DMS 273 treated with DMSO at 0.1 percent for 48 hours (cell line): ENCODE measurements around the gene OVCH2.
"Not testable (repeated sequence)": the region's sequence is repeated elsewhere in the genome, so short reads cannot be mapped to it uniquely, and the experiment has no call there.

Source experiments
- DNase-seq: peaks from one replicate; lab custom pipeline; 2025; lab: John Stamatoyannopoulos, UW

Gene OVCH2

GRCh38 chr11:7706377-7706776 is at the start of gene OVCH2:
OVCH2 (minus strand) TSS chr11:7706477; CDS start chr11:7706394, 83 bp downstream.
- DNase-seq, result no peak

GRCh38 chr11:7749456-7749855 is 43.2 kb upstream of the OVCH2 start:
- no peak for DNase-seq

GRCh38 chr11:7734767-7735166 is 28.5 kb upstream of the OVCH2 start:
- DNase-seq, result not testable (repeated sequence)

- no peak for DNase-seq
Observed at GRCh38 chr11:7714786-7715185, 8.5 kb upstream of the OVCH2 start.

DNA sequence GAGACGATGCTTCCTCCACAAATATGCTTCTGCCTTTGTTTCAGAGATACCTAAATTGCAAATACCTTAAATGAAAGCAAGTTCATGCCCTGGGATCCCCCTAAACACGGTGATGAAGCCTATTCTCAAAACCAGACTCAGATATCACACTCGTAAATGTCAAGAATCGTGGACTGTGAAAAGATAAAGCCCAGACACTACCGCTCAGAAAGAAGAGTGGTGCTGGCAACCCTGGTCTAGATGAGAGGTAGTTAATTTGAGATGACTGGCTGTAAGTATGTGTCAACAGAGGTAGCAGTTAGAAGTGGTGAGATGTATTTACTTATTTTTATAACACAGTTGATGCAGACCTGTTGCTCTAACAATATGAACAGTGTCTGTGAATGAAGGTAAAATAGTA is 2.5 kb downstream of the OVCH2 start:
- no peak for DNase-seq

GRCh38 chr11:7696424-7696823 is 9.9 kb downstream of the OVCH2 start:
- DNase-seq, result no peak

DNA sequence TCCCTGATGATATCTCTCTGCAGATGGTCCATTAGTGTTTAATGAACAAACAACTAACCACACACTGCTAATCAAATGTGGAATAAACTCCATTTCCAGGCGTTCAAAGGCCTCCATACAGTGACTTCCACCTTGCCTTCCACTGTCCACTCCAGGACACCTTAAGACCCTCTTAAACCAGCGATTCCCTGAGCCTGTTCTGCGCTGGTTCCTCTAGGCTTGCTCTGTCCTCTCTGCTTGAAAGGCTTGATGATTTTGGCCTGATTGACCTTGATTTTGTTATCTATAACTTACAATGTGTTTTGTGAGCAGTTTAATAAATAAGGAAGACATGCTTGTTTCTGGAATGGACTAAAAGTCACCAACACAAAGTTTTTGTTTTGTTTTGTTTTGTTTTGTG is 12.0 kb downstream of the OVCH2 start:
- DNase-seq, result no peak

DNA sequence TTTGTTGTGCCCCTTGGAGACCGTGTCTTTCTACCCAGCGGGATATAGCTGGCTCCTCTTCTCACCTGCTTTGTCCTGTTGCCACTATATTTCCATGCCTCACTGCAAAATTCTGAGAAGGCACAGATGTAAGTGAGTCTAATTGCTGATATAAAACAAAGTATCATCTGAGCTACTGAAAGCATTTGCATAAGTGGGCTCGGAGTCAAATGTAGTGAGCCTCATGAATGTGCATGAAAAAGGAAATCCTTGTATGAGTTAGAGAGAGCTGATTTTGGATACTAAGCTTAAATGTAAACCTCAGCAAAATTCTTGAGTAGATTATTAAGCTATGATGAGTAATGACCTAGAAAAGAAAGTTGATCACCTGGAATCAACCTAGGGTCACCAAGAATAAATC is 13.9 kb downstream of the OVCH2 start:
- no peak for DNase-seq

DNA sequence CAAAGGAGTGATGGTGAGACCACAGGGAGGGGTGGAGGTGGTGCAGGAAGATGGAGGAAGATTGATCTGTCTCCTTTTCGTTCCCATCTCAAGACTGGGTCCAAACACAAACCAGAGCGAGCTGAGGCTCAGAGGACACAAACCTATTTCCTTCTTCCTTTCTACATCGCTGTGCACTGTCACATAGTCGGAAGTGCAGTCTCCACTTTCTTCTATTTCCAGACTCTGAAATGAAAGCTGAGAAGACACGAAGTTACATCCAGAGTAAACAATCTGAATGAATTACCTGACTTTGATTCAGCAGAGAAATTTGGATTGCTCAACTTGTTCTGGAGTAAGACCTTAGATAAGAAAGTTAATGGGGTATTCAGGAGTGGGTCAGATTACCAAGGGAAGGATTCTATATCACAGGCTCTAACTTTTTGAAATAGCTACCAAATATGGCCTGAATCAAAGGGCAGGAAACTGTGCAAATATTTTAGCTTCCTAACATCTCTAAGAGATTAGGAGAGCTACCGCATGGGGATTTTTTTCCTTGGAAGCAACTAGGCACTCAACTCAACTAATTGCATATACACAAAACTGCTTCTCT is 14.4 kb downstream of the OVCH2 start:
- DNase-seq, result no peak

DNA sequence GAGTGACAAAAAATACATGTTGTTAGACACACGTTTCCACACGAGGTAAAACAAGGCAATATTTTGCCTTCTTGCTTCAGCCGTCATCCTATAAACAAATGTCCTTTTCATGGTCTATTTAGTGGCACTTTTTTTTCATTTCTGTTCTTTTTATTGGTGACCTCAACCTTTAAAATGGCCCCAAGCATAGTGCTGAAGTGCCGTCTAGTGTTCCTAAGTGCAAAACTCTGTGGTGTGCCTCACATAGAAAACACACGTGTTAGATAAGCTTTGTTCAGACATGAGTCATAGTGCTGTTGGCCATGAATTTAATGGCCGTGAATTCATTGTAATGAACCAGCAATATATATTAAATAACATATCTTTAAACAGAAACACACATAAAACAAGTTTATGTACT is 15.6 kb downstream of the OVCH2 start:
- DNase-seq, result no peak

DNA sequence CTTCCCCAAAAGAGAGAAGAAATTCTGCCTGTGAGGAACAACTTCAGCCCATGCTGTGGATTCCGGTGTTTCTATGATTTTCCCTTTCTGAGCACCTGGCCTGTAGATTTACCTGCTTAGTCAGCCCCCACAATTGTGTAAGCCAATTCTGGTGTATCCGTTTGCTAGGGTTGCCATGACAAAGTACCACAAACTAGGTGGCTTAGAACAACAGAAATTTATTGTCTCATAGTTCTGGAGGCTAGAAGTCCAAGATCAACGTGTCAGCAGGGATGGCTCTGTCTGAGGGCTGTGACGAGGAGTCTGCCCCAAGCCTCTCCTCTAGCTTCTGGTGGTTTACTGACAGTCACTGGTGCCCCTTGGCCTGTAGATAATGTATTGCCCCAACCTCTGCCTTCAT is 17.0 kb downstream of the OVCH2 start:
- DNase-seq, result no peak

DNA sequence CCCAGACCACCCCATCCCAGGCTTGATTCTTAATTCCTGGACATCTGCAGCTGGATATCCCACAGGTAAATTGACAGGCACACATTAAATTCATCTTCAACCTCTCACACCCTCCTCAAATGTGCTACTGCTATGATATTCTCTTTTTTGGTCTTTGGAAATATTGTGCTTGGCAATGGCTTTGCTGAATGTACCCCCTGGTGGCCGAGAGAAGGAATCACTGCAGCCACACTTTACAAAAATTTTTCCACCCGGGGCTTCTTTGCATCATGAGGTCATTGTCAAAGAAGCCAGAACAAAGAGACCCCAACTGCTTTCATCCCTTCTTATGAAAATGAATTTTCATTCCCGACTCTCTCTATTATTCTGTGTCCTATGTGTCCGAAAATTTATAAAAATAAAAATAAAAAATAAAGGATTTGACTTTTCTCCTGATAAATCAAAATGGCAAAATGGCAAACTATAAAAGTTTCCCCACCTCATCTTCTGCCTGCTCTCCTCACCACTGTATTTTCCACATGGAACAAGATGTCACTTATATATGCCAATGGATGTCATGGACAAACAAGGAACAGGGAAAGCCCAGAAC is 17.9 kb downstream of the OVCH2 start:
- no peak for DNase-seq

- DNase-seq, result no peak
Observed at GRCh38 chr11:7687386-7687785, 18.9 kb downstream of the OVCH2 start.

GRCh38 chr11:7686761-7687160 is 19.5 kb downstream of the OVCH2 start:
- no peak for DNase-seq

DNA sequence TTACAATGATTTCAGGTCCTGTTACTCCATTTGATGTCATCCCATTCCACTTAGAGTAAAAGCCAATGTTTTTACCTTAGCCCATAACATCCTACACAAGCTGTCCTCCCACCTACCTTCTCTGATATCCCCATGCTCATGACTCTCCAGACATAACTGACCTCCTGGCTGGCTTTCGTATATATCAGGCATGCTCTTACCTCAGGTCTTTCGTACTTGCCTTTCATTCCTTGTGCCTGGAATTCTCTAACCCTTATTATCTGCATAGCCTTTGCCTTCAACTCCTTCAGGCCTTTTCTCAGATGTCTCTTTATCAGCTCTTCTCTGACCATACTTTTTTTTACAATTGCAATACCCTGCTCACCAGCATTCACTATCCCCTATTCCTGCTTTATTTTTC is 22.7 kb downstream of the OVCH2 start:
- no peak for DNase-seq

- no peak for DNase-seq
Observed at GRCh38 chr11:7677796-7678201, 28.5 kb downstream of the OVCH2 start.

DNA sequence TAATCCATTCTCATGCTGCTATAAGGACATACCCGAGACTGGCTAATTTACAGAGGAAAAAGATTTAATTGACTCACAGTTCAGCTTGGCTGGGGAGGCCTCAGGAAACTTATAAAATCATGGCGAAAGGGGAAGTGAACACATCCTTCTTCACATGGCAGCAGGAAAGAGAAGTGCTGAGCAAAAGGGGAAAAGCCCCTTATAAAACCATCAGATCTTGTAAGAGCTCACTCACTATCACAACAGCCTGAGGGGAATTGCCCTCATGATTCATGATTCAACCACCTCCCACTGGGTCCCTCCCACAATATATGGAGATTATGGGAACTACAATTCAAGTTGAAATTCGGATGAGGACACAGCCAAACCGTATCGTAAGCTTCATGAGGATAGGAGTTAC is 29.2 kb downstream of the OVCH2 start:
- DNase-seq, result no peak

DNA sequence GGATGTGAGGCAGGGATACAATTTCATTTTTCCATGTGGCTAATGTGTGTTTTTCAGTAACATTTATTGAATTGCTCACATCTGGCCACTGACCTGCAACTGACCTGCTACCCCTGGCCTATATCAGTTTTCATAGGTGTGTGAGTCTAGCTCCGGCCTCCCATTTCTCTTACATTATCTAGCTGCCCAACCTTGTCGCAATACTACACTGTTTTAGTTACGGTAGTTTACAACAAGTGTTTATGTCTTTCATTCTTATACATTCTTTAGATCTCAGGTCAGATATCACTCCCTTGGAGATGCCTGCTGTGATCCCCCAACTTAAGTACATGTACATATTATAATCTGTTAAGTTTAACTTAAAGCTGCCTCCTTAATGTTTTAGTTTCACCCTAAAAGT is 30.6 kb downstream of the OVCH2 start:
- DNase-seq, result no peak

GRCh38 chr11:7673724-7674434 is 32.4 kb downstream of the OVCH2 start:
- DNase-seq, result no peak

GRCh38 chr11:7672960-7673723 is 33.1 kb downstream of the OVCH2 start, which contains the start of gene CYB5R2:
CYB5R2 (minus strand) TSS chr11:7673500; CDS start chr11:7672825, 675 bp downstream.
- DNase-seq, result no peak

- no peak for DNase-seq
Observed at GRCh38 chr11:7672276-7672959, 33.9 kb downstream of the OVCH2 start.
